ENCODE results near the gene GPATCH11. TPM values are rescaled to one million over a fixed set of nuclear protein-coding genes. Genes with fewer than 3 reads are reported as not detected.

GPATCH11 gene
- total RNA-seq: 8.1 and 9.3 TPM in 2 replicates
- long read RNA-seq, partial matches to known transcripts: 1 of 6 reads
- long read RNA-seq, other reads (novel, unspliced or antisense): 4 of 6 reads

DNA sequence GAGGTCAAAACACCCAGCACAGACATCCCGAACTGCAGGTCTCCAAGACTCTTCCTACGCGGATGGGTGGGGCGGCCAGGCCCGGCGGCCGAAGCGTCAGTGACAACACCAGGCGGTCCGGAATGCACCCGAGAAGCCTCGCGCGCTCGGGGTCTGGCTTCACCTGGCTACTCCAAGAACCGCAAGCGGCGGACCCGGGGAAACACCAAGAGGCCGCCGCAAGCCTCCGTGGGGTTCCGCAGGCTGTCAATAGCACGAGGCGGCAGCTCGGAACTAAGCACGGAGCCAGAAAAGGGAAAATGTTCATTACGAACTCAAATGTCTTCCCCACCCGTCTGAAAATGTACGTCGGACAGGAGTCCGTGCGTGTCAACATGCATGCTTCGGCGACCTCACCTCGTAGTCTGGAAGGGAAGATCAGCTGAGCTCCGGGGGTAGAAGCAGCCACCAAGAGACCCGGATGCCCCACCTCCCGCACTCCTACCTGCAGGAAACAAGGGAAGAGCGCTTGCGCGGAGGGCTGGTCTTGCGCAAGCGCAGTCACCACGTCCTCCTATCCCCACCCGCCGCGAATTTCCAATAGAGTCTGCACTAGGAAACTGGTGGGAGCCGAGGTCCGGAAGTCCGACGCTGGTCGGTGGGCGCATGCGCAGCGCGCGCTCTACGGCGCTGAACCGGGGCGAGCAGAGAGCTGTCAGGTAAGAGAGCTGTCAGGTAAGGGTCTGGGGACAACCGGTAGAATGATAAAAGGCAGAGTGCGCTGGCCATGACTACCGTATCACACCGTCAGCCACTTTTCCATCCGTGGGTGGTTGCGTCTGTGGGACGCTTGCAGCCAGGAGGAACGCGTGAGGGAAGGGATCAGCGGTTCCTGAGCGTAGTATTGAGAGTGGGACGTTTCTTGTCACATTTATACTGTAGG is at the start of gene GPATCH11, which contains the start of gene HEATR5B:
Gene GPATCH11, plus strand, starts transcription at position 646 of the 922 bp plus-strand sequence. CDS start 3,864 bp downstream, outside the sequence.
Gene HEATR5B, minus strand, starts transcription at position 500 of the 922 bp plus-strand sequence. CDS start 958 bp downstream, outside the sequence.
- peaks cover 2% of the 10 kb centered on the region for H3K4me1 Mint-ChIP-seq (ENCODE audit: unreplicated experiment)
- peaks cover 10% of the 10 kb centered on the region for H3K36me3 Mint-ChIP-seq (ENCODE audit: unreplicated experiment)
- H3K9me3 Mint-ChIP-seq (ENCODE audit: unreplicated experiment): no peaks in the 10 kb centered on the region
- H3K27me3 Mint-ChIP-seq (ENCODE audit: unreplicated experiment): no peaks in the 10 kb centered on the region
- H3K27ac Mint-ChIP-seq (ENCODE audit: unreplicated experiment): no peak within 1 kb of the TSS
- peak; percentile 98 for DNase-seq (ENCODE audit: extremely low spot score, unreplicated experiment)
- H3K4me3 Mint-ChIP-seq (ENCODE audit: unreplicated experiment): no peak within 1 kb of the TSS
- TF ChIP-seq, protein P1, sequence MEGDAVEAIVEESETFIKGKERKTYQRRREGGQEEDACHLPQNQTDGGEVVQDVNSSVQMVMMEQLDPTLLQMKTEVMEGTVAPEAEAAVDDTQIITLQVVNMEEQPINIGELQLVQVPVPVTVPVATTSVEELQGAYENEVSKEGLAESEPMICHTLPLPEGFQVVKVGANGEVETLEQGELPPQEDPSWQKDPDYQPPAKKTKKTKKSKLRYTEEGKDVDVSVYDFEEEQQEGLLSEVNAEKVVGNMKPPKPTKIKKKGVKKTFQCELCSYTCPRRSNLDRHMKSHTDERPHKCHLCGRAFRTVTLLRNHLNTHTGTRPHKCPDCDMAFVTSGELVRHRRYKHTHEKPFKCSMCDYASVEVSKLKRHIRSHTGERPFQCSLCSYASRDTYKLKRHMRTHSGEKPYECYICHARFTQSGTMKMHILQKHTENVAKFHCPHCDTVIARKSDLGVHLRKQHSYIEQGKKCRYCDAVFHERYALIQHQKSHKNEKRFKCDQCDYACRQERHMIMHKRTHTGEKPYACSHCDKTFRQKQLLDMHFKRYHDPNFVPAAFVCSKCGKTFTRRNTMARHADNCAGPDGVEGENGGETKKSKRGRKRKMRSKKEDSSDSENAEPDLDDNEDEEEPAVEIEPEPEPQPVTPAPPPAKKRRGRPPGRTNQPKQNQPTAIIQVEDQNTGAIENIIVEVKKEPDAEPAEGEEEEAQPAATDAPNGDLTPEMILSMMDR (IDR thresholded peaks at IDR 0.05): no peak

DNA sequence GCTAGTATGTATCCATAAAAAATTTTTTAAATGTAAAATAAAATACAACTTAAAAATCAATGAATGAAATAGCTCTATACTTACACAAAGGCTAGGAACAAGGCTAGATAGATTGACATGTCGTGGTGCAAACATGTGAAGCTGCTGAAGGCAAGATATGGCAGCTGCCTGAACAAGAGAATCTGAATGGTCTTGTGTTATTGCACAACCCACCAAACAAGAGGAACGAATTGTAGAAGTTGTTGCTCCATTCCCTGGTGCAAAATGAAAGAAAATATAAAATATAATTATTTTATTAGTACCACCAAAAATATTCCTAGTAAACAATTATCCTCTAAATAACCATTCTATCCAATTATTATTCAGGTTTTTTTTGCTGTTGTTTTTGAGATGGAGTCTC is 46.5 kb upstream of the GPATCH11 start:
- TF ChIP-seq, protein P1 (IDR thresholded peaks at IDR 0.05): no peak
- no peaks in the 10 kb centered on the region for H3K9me3 Mint-ChIP-seq (ENCODE audit: unreplicated experiment)
- H3K4me3 Mint-ChIP-seq (ENCODE audit: unreplicated experiment): no peak overlapping the region
- no peaks in the 10 kb centered on the region for H3K27me3 Mint-ChIP-seq (ENCODE audit: unreplicated experiment)
- no peak for DNase-seq (ENCODE audit: extremely low spot score, unreplicated experiment)
- peaks cover 19% of the 10 kb centered on the region for H3K36me3 Mint-ChIP-seq (ENCODE audit: unreplicated experiment)
- H3K4me1 Mint-ChIP-seq (ENCODE audit: unreplicated experiment): no peaks in the 10 kb centered on the region
- no peak overlapping the region for H3K27ac Mint-ChIP-seq (ENCODE audit: unreplicated experiment)

DNA sequence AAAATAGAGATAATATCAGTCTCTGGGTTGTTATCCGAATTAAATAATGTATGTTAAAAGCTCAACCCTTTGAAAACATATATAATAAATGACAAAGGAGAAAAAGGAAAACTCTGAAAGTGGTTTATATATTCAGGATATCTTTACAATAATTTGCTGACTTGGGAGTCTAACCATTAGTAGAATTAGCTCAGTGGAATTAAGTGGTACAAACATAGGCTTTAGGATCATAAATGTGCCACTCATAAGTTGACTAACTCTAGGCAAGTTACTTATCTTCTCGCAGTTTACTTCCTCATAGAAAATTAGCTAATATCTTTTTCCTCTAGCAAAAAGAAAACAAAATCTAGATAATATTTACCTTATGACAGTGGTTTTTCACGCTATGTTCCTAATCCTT is 44.7 kb upstream of the GPATCH11 start:
- no peak overlapping the region for H3K27ac Mint-ChIP-seq (ENCODE audit: unreplicated experiment)
- no peaks in the 10 kb centered on the region for H3K9me3 Mint-ChIP-seq (ENCODE audit: unreplicated experiment)
- H3K27me3 Mint-ChIP-seq (ENCODE audit: unreplicated experiment): no peaks in the 10 kb centered on the region
- no peak for DNase-seq (ENCODE audit: extremely low spot score, unreplicated experiment)
- H3K36me3 Mint-ChIP-seq (ENCODE audit: unreplicated experiment): peaks cover 22% of the 10 kb centered on the region
- H3K4me1 Mint-ChIP-seq (ENCODE audit: unreplicated experiment): no peaks in the 10 kb centered on the region
- TF ChIP-seq, protein P1 (IDR thresholded peaks at IDR 0.05): no peak
- no peak overlapping the region for H3K4me3 Mint-ChIP-seq (ENCODE audit: unreplicated experiment)

DNA sequence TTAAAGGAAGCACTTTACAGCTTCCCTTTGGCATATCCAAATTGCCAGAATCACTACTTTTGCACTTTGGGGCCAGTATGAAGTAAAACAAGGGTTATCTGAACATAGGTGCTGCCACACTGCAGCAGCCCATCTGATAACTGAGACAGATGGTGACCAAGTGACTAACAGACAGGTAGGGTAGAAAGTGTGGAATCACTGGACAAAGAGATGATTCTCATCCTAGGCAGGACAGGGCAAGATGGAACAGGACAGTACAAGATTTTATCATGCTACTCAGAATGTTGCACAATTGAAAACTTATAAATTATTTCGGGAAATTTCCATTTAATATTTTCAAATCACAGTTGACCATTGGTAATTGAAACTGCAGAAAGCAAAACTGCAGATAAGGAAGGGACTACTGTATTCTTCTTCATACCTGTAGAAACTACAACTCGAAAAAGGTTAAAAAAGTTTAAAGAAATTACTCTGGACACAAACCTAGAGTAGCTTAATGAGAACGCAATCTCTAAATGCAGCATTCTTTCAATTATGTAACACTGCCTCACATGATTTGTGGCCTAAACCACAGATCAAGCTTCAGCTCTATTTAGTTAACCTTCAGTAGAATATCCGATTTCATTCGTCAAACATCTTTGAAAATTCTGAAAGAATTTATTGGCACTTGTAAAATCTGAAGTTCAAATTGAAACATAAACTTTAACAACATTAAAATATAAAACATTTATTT is 31.6 kb upstream of the GPATCH11 start:
- TF ChIP-seq, protein P1 (IDR thresholded peaks at IDR 0.05): no peak
- no peaks in the 10 kb centered on the region for H3K4me1 Mint-ChIP-seq (ENCODE audit: unreplicated experiment)
- peaks cover 51% of the 10 kb centered on the region for H3K36me3 Mint-ChIP-seq (ENCODE audit: unreplicated experiment)
- no peaks in the 10 kb centered on the region for H3K9me3 Mint-ChIP-seq (ENCODE audit: unreplicated experiment)
- H3K4me3 Mint-ChIP-seq (ENCODE audit: unreplicated experiment): no peak overlapping the region
- no peak for DNase-seq (ENCODE audit: extremely low spot score, unreplicated experiment)
- no peaks in the 10 kb centered on the region for H3K27me3 Mint-ChIP-seq (ENCODE audit: unreplicated experiment)
- no peak overlapping the region for H3K27ac Mint-ChIP-seq (ENCODE audit: unreplicated experiment)
